HG03066 (cell line): ENCODE data around the gene ST3GAL5.
"Not testable (repeated sequence)": the region's sequence is repeated elsewhere in the genome, so short reads cannot be mapped to it uniquely, and the experiment has no call there.

Experiments used
- ATAC-seq: cut with Tn5 transposase; IDR thresholded peaks from one replicate; pipeline ENCODE4 v1.9.1; 2021; ENCODE audit warnings: low read depth; ENCODE audit not compliant: unreplicated experiment

Gene ST3GAL5

GRCh38 chr2:85894554-85895278 is 5.9 kb upstream of the ST3GAL5 start:
- not testable (repeated sequence) for ATAC-seq

- ATAC-seq: no peak
Observed at GRCh38 chr2:85893428-85894258, 4.9 kb upstream of the ST3GAL5 start.

DNA sequence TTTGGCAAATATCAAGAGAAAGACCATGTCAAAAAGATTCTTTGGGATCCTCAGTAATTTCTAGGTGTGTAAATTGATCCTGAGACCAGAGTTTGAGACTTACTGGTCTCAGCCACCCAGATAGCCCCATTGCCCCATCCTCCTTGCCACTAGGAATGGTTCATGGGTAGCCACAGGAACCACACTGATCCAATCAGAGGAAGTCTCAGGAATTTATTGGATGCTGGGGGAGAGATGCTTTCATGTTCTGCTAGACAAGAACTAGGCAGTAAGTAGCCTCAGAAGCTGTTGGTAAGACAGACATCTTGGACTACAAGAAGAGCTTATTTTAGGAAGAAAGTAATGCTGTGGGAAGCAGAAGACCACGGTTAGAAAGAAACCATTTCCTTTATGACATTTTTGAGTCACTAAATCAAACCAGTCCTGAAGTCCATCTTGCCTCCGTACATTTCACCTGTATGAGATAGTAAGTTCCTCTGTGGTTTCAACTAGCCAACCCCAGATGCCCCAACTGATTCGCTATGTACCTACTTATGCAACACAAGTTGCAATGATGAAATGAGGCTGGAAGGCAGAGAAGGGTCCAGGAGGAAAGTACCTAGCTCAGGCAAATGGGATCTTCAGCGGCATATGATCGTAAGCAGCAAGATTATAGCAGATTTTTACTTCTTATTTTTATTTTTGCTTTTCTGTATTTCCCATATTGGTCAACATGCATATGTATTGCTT is 3.6 kb upstream of the ST3GAL5 start:
- ATAC-seq: no peak

GRCh38 chr2:85890522-85891176 is 1.9 kb upstream of the ST3GAL5 start:
- no peak for ATAC-seq

DNA sequence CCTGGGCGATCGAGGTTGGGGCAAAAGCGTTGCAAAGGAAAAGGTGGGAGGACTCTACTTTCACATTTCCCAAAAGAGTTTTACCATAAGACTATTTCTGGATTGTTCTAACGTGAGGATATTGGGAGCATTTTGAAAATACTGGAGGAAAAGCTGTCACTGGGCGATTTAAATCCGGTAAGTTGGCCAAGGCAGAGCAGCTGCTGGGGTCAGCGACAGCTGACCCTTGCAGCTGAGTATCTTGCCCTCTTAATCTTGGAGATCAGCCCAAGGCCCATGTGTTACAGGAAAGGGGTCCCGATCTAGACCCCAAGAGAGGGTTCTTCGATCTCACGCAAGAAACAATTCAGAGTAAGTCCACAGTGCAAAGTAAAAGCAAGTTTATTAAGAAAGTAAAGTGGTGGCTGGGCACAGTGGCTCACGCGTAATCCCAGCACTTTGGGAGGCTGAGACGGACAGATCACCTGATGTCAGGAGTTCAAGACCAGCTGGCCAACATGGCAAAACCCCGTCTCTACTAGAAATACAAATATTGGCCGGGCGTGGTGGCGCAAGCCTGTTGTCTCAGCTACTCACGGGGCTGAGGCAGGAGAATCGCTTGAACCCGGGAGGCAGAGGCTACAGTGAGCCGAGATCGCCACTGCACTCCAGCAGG is 964 bp upstream of the ST3GAL5 start:
- ATAC-seq: no peak

GRCh38 chr2:85888020-85888683 is 638 bp downstream of the ST3GAL5 start:
- peak; percentile 15 for ATAC-seq

DNA sequence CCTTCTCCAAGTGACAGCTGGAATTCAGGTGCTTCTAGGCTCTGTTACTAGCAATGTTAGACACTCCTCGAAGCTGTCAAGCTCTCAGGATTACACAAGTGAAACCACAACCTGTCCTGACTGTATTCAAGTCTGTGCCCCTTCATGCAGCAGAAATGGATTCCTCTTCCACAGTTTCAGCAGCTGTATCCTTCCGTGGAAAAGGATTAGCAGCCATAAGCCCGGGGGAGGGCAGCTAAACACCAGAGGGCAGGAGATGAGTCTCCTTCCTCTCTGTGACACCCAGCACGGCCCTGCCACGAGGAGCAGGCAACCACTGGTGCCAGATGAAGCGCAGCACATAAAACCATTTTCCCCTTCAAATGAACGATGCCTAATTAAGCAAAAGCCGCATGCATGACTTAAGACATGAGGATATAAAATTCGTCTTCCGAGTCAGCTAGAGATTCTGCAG is 1.2 kb downstream of the ST3GAL5 start:
- no peak for ATAC-seq

DNA sequence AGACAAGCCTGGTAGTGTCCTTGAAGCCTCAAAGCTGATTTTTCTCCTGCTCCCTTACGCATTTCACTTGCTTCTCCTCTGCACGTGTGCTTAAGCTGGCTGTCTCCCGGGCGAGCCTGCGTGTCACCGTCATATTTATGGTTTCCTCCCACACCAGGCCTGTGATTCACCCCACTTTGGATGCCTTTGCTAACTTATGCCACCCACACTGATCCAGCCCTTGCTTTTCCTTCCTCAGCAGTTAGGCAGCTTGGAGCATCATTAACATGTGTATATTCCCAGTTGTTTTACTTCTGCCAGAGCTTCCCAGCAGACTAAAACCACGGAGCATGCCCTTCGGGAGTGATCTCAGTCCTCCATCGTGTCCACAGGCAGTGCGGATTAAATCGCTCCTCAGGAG is 2.2 kb downstream of the ST3GAL5 start:
- ATAC-seq: no peak

DNA sequence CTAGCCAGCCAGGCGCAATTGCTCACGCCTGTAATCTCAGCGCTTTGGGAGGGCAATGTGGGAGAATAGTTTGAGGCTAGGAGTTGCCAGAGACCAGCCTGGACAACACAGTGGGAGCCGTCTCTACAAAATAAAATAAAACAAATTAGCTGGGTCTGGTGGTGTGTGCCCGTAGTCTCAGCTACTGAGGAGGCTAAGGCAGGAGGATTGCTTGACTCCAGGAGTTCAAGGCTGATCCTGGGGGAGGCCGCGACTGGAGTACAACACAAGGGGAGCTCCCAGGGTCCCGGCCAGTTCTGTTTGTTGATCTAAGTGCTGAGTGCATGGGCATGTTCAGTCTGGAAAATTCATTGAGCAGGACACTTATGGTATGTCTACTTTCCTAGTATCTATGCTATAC is 2.6 kb downstream of the ST3GAL5 start:
- no peak for ATAC-seq

DNA sequence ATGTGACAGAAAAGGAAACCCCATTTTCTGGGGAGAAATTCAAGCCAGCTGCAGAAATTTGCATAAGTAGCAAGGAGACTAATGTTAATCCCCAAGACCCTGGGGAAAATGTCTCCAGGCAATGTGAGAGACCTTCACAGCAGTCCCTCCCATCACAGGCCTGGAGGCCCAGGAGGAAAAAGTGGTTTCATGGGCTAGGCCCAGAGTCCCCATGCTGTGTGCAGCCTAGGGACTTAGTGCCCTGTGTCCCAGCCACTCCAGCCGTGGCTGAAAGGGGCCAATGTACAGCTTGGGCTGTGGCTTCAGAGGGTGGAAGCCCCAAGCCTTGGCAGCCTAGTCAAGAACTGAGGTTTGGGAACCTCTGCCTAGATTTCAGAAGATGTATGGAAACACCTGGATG is 7.0 kb downstream of the ST3GAL5 start:
- not testable (repeated sequence) for ATAC-seq

DNA sequence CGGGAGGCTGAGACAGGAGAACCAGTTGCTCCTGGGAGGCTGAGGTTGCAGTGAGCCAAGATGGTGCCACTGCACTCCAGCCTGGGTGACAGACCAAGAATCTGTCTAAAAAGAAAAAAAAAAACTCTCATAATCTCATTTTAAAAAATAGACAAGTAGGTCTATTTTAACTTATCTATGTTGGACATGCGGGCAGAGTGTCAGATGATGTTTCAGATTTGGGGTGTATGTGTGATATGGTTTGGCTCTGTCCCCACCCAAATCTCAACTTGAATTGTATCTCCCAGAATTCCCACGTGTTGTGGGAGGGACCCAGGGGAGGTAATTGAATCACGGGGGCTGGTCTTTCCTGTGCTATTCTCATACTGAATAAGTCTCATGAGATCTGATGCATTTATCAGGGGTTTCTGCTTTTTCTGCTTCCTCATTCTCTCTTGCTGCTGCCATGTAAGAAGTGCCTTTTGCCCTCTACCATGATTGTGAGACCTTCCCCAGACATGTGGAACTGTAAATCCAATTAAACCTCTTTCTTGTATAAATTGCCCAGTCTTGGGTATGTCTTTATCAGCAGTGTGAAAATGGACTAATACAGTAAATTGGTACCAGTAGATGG is 8.0 kb downstream of the ST3GAL5 start:
- not testable (repeated sequence) for ATAC-seq

GRCh38 chr2:85878719-85879370 is 9.9 kb downstream of the ST3GAL5 start:
- ATAC-seq: no peak

DNA sequence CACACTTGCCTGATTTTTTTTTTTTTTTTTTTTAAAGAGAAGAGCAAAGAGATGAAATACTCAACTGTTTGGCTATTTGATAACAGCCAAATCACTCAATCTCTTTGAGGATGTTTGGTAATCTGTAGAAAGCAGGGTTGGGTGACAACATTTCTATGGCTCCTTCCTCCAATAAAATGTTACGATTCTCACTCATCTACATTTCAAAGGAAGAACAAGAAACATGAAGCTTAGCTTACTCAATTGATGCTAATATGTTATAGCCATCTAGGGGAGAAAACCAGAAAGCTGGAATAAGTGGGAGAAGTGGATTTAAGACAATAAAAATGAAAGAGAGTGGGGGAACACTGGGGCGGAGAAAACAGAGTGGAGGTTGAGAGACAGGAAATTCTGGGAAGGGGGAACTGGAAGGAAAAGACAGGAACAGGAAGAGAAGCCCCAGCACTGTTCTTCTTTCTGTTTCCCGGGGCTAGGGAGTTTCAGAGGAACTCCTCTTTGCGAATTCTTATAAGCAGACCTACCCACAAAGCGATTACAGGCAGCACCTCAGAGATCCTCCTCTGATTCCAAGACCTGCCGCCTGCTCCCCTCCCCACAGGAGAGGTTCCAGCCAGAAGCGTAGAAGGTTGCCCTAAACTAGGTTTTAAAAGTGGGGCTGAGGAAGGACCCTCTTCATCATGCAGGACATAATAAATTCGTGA is 13.3 kb downstream of the ST3GAL5 start:
- ATAC-seq: no peak

GRCh38 chr2:85873679-85874078 is 15.1 kb downstream of the ST3GAL5 start:
- ATAC-seq: no peak

DNA sequence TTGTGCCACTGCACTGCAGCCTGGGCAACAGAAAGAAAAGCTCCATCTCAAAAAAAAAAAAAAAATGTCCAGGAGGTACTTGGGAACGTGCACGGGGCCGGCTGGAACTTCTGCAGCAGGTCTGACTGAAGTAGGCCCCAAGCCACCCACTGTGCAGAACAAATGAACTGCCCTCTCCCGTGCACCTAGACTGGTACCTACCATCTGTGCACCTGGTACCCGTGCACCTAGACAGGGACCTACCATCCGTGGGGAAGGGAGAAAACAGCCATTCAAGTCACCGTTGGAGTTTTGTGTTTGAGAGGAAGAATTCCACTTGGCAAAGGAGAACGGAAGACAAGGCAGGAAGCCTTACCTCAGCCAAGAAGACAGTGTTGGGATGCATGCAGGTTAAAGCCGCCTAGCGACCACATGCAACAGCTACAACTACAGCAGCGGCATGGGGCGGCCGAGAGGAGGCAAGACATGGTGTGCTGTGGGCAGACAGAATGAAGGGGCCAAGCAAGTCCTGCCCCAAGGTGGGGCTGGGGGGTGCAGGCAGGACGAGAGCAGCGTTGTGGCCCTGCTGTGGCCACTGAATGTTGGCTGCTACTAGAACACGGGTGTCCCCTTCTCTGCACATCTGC is 16.1 kb downstream of the ST3GAL5 start:
- no peak for ATAC-seq

DNA sequence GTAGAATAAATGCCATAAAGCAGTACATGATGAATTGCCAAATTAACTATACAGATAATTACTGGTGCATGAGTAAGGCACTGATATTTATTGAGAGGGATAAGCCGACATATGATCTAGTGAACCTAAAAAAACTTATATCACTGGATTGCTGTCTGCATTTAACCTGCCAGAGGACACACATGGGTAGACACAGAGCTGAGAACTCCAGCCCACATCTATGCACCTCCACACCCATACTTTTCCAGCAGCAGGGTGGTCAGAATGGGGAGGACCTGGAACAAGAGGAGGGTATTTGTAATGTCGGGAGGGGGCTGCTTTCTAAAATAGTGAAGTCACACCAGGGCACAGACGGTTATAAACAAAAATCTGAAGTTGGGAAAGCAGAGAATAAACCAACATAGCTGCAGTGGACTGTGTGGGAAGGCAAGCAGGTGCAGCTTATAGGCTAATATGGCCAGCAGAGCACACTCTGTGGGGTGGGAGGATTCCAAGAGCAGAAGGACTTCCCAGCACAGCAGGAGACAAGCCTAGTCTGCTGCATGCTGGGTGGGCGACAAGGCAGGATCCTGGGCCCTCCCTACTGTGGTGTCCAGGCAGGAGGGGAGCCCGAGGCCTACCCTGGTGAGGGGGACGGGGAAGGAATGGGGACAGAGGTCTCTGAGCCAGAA is 17.2 kb downstream of the ST3GAL5 start:
- ATAC-seq: no peak

- ATAC-seq: no peak
Observed at GRCh38 chr2:85868822-85869221, 20.0 kb downstream of the ST3GAL5 start.
